Measurements from ENCODE around the gene SAFB2. TPM values are rescaled to one million over a fixed set of nuclear protein-coding genes. Genes with fewer than 3 reads are reported as not detected.
A peak's percentile ranks its signal among the peaks of the same experiment; 100 is the strongest.

SAFB2 gene
- total and polyA plus RNA-seq, 2 experiments from 2014 or later, result 55.5 to 71.8 TPM

DNA sequence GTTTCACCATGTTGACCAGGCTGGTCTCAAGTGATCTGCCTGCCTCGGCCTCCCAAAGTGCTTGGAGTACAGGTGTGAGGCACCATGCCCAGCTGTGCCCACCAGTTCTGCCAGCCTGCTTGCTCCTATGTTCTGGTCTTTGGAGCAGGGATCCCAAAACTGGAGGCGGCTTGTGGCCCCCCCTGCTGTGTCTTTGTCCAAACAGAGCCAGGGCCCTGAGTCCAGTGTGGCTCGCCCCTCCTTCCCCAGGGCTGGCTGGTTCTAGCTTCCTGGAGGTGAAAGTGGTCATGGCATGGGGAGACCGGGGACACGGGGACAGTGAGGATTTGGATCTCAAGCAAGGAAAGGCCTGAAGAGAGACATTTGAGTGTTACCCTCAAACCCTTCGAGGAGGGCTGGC, 43.3 kb downstream of the SAFB2 start:
- no peak for DNase-seq (ENCODE audit: low read depth in 1 of 2, low spot score in 1 of 2)
- no peak for TF ChIP-seq CTCF (IDR thresholded peaks at IDR 0.05; ENCODE audit: low read depth, low read length)
- Histone ChIP-seq H3K4me3 (no peak overlapping the region), H3K36me3 (no peaks in the 10 kb centered on the region), H3K27ac (no peak overlapping the region), H3K27me3 (no peaks in the 10 kb centered on the region), H3K9me3 (ENCODE audit: low read depth) (no peaks in the 10 kb centered on the region), H3K4me1 (ENCODE audit: low read depth) (no peaks in the 10 kb centered on the region)

DNA sequence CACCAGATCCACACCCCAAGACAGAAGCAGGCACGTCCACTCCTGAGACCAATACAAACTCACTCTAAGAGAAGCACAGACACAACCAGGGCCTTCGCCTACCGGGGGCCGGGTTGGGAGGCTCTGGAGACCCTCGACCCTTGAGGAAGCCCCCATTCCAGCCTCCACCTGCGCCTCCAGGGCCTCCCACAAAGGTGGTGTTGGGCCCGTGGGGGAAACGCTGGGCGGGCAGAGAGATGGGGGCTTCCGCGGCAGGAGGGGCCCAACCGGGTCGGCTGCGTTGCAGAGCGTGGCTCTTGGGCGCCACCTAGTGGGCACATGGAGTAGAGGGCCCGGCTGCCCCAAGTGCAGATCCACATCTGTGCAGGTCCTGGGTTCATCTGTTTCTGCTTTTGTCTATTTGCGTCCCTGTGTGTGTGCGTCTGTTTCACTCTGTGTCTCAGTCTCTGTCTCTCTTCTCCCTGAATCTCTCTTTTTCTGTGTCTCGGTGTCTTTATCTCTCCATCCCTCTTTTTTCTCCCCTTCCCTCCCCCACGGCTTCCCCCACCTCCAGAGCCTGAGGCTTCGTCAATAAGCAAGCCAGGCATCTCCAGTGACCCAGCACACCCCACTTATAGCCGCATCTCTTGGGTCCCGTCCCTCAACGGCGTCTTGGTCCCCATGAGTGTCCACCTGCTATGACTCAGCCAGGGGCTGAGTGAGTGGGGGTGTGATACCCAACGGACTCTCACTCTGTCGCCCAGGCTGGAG, 44.3 kb downstream of the SAFB2 start:
- TF ChIP-seq CTCF (IDR thresholded peaks at IDR 0.05; ENCODE audit: low read depth, low read length), result peak; percentile 96
- Histone ChIP-seq H3K4me1 (ENCODE audit: low read depth) (no peaks in the 10 kb centered on the region), H3K36me3 (no peaks in the 10 kb centered on the region), H3K4me3 (no peak overlapping the region), H3K27me3 (no peaks in the 10 kb centered on the region), H3K9me3 (ENCODE audit: low read depth) (no peaks in the 10 kb centered on the region), H3K27ac (no peak overlapping the region)
- peak; percentile 56 to 79 for DNase-seq (ENCODE audit: low read depth in 1 of 2, low spot score in 1 of 2)

- Histone ChIP-seq H3K27ac (no peak overlapping the region), H3K9me3 (ENCODE audit: low read depth) (no peaks in the 10 kb centered on the region), H3K36me3 (no peaks in the 10 kb centered on the region), H3K4me3 (no peak overlapping the region), H3K4me1 (ENCODE audit: low read depth) (no peaks in the 10 kb centered on the region), H3K27me3 (no peaks in the 10 kb centered on the region)
- TF ChIP-seq CTCF (IDR thresholded peaks at IDR 0.05; ENCODE audit: low read depth, low read length), result no peak
- DNase-seq (ENCODE audit: low read depth in 1 of 2, low spot score in 1 of 2), result no peak
Measured at GRCh38 chr19:5575590-5575989, 47.0 kb downstream of the SAFB2 start.

- H3K4me3 ChIP-seq, result no peak overlapping the region
- H3K36me3 ChIP-seq, result no peaks in the 10 kb centered on the region
- H3K27ac ChIP-seq, result no peak overlapping the region
- no peaks in the 10 kb centered on the region for H3K9me3 ChIP-seq (ENCODE audit: low read depth)
- DNase-seq (ENCODE audit: low read depth in 1 of 2, low spot score in 1 of 2), result no peak
- peaks cover 13% of the 10 kb centered on the region for H3K27me3 ChIP-seq
- H3K4me1 ChIP-seq (ENCODE audit: low read depth), result no peaks in the 10 kb centered on the region
- no peak for TF ChIP-seq CTCF (IDR thresholded peaks at IDR 0.05; ENCODE audit: low read depth, low read length)
Measured at GRCh38 chr19:5572556-5573286, 49.9 kb downstream of the SAFB2 start.

DNA sequence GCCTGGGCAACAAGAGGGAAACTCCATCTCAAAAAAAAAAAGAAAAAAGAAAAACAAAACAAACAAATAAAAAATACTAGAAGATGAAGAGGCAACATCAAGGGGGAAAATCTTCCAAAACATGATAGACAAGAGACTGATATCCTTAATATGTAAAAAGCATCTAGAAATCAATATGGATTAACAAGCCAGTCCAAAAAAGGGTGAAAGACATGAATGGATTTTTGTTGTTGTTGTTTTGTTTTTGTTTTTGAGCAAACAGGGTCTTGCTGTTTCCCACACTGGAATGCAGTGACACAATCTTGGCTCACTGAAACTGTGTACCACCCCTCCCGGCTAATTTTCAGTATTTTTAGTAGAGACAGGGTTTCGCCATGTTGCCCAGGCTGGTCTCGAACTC, 50.8 kb downstream of the SAFB2 start:
- Histone ChIP-seq H3K27ac (no peak overlapping the region), H3K4me3 (no peak overlapping the region), H3K9me3 (ENCODE audit: low read depth) (no peaks in the 10 kb centered on the region), H3K4me1 (ENCODE audit: low read depth) (no peaks in the 10 kb centered on the region), H3K36me3 (no peaks in the 10 kb centered on the region), H3K27me3 (peaks cover 22% of the 10 kb centered on the region)
- no peak for DNase-seq (ENCODE audit: low read depth in 1 of 2, low spot score in 1 of 2)
- no peak for TF ChIP-seq CTCF (IDR thresholded peaks at IDR 0.05; ENCODE audit: low read depth, low read length)

All from cardiac muscle cell (in vitro differentiated cells and primary cell).